Activated naive CD8-positive, alpha-beta T cell (primary cell): ENCODE results near the gene SLC2A3.
"Not testable (repeated sequence)": the region's sequence is repeated elsewhere in the genome, so short reads cannot be mapped to it uniquely, and the experiment has no call there.

Source experiments
- H3K27ac Mint-ChIP-seq: one replicate; pipeline ENCODE4 v1.8.0; 2021; ENCODE audit warnings: mixed read lengths
- H3K27me3 Mint-ChIP-seq: one replicate; pipeline ENCODE4 v1.8.0; 2021; ENCODE audit warnings: mixed read lengths
- H3K36me3 Mint-ChIP-seq: one replicate; pipeline ENCODE4 v1.8.0; 2021; ENCODE audit warnings: mixed read lengths
- H3K4me1 Mint-ChIP-seq: one replicate; pipeline ENCODE4 v1.8.0; 2021; ENCODE audit warnings: low read depth, mixed read lengths
- H3K4me3 Mint-ChIP-seq: one replicate; pipeline ENCODE4 v1.8.0; 2021; ENCODE audit warnings: mild to moderate bottlenecking, mixed read lengths
- H3K9me3 Mint-ChIP-seq: one replicate; pipeline ENCODE4 v1.8.0; 2021; ENCODE audit warnings: low read depth, mixed read lengths

SLC2A3 gene

DNA sequence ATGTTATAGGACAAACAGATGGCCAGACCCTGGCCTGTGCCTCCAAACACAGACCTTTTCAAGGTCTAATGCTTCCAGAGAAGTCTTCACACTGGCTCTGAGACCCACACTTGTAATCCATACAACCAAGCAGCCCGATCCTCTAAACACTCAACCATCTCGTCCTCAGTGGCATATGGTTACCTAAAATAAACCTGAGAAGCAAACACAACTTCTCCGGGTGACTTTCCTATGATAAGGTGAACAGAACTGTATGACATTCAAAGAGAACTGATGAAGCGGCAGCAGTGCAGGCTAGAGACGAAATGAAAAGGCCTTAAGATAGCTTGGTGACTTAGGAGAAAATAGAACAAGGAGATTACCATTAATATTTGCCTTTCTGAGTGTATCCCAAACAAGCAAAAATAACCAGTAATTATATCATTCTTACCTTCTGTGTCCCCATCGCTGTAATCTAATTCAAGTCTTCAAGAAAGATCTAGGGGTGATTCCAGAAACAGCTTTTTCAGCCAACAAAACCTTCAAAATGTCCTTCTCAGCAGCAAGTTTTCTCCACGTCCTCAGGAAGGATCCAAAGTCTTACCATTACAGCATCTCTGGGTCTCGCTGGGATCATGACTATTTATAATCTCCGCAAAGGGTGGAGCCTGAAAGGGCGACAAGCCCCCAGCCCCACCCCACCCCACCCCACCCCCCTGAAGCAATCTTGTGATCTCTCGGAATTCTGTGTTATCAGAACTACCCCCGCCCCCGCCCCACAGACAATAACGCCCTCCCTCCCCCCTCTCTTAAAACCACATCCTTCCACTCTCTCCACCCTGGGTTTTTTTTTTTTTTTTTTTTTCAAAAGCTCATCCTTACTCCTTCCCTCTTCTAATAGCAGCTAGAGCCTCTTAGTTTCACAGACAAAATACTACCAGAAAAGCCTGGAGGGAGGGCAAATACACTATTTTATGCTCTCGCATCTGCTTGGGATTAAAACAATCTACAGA, at the start of gene SLC2A3:
Gene SLC2A3 (minus strand): TSS at position 598 of the 992 bp plus-strand sequence. CDS start 153 bp downstream, at position 445.
- Mint-ChIP-seq H3K36me3 (peaks cover 3% of the 10 kb centered on the region), H3K27ac (no peak within 1 kb of the TSS), H3K4me3 (no peak within 1 kb of the TSS), H3K4me1 (peaks cover 14% of the 10 kb centered on the region), H3K9me3 (no peaks in the 10 kb centered on the region), H3K27me3 (no peaks in the 10 kb centered on the region)

DNA sequence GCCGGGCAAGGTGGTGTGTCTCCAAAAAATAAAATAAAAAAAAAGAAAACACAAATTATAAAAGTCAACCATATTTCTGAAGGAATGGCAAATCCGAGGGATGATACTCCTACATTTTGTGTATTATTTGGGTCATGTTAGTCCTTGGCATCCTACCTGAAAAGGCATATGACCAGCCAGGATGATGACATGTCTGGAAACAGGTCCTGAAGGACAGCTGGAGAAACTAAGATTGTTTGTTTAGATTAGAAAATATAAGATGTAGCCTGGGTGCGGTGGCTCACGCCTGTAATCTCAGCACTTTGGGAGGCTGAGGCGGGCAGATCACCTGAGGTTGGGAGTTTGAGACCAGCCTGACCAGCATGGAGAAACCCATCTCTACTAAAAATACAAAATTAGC, 48.9 kb upstream of the SLC2A3 start:
- Mint-ChIP-seq H3K9me3 (no peaks in the 10 kb centered on the region), H3K4me1 (peaks cover 5% of the 10 kb centered on the region), H3K4me3 (no peak overlapping the region), H3K27me3 (no peaks in the 10 kb centered on the region), H3K36me3 (no peaks in the 10 kb centered on the region), H3K27ac (no peak overlapping the region)

DNA sequence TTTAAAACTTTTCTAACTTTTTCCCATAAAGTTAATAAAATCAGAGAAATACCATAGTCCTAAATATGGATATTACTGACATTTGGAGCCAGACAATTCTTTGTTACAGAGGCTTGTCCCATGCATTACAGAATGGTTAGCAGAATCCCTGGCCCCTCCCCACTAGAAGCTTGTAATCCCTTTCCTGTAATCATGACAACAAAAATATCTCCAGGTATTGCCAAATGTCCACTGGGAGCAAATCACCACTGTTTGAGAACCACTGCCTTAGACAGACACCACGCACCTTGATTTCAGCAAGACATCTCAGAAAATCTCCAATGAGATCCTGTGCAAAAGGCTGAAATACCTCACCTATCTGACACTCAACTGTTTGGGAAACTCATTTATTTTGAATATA, 47.5 kb upstream of the SLC2A3 start:
- H3K27me3 Mint-ChIP-seq, H3K9me3 Mint-ChIP-seq, H3K36me3 Mint-ChIP-seq, H3K4me3 Mint-ChIP-seq, H3K27ac Mint-ChIP-seq, H3K4me1 Mint-ChIP-seq: not testable (repeated sequence)

DNA sequence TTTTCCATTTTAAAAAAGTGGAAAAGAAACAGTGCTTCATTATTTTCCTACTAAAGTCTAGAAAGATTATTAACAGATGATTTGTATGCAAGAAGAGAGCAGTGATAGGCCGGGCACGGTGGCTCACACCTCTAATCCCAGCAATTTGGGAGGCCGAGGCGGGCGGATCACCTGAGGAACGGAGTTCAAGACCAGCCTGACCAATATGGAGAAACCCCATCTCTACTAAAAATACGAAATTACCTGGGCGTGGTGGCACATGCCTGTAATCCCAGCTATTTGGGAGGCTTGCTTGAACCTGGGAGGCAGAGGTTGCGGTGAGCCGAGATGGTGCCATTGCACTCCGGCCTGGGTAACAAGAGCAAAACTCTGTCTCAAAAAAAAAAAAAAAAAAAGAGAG, 47.0 kb upstream of the SLC2A3 start:
- H3K36me3 Mint-ChIP-seq, H3K4me3 Mint-ChIP-seq, H3K9me3 Mint-ChIP-seq, H3K27me3 Mint-ChIP-seq, H3K27ac Mint-ChIP-seq, H3K4me1 Mint-ChIP-seq: not testable (repeated sequence)

DNA sequence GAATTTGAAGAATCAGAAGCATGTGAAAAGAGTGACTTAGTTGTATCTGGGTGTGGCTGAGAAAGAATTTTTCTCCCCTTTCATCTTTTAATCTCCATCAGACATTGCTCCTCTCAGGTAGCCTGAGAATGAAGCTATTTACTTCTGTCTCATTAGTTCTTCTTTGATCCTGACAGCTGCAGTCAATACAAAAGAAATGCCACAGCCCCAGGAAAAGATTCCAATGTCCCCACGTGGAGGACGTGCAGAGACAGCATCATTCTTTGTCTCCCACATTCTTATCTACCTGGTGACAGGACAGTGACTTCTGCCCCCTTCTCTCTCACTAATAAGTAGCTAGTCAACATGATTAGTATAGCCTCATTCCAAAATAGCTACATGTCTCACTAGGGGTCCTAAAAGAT, 46.3 kb upstream of the SLC2A3 start:
- H3K4me1 Mint-ChIP-seq, H3K36me3 Mint-ChIP-seq, H3K4me3 Mint-ChIP-seq, H3K27me3 Mint-ChIP-seq, H3K9me3 Mint-ChIP-seq, H3K27ac Mint-ChIP-seq: not testable (repeated sequence)

DNA sequence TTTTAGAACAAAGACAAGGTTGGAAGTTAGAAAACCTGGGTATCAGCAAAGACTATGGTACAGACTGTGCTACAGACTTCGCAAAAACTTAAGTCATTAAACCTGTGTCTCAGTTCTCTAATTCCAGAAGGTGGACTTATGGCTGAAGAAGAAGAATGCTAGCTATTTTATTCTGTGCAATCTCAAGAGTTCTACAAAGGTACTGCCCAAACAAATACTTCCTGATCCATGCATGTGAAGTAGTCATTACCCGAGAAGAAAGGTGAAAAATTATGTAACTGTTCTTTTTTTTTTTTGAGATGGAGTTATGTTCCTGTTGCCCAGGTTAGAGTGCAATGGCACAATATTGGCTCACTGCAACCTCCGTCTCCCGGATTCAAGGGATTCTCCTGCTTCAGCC, 45.5 kb upstream of the SLC2A3 start:
- no peaks in the 10 kb centered on the region for H3K9me3 Mint-ChIP-seq
- no peaks in the 10 kb centered on the region for H3K36me3 Mint-ChIP-seq
- no peaks in the 10 kb centered on the region for H3K4me1 Mint-ChIP-seq
- H3K4me3 Mint-ChIP-seq = no peak overlapping the region
- H3K27me3 Mint-ChIP-seq = no peaks in the 10 kb centered on the region
- no peak overlapping the region for H3K27ac Mint-ChIP-seq

DNA sequence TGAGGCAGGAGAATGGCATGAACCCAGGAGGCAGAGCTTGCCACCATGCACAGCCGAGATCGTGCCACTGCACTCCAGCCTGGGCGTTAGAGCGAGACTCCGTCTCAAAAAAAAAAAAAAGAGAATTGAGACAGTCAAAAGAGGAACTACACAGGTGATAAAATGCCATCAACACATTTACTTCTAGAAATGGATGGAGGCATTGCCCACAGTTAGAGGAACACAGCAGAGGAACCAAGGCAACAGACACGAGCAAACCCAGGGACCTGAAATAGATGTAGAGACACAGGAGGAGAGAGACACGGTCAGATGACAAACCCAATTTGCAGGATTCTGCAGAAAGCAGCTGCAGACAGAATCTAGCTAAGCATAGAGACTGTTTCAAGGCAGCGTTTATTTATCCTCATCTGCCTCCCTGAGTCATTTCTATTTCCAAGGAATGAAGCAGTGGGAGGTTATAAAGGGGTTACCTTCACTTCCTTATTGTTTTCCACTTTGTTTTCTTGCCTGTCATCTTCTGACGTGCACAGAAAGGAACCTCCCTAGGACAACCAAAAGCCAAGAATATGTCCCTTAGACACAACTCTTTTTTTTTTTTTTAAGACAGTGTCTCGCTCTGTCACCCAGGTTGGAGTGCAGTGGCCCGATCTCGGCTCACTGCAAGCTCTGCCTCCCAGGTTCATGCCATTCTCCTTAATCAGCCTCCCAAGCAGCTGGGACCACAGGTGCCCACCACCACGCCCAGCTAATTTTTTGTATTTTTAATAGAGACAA, 41.6 kb upstream of the SLC2A3 start:
- H3K4me1 Mint-ChIP-seq, H3K9me3 Mint-ChIP-seq, H3K27ac Mint-ChIP-seq, H3K36me3 Mint-ChIP-seq, H3K27me3 Mint-ChIP-seq, H3K4me3 Mint-ChIP-seq: not testable (repeated sequence)

DNA sequence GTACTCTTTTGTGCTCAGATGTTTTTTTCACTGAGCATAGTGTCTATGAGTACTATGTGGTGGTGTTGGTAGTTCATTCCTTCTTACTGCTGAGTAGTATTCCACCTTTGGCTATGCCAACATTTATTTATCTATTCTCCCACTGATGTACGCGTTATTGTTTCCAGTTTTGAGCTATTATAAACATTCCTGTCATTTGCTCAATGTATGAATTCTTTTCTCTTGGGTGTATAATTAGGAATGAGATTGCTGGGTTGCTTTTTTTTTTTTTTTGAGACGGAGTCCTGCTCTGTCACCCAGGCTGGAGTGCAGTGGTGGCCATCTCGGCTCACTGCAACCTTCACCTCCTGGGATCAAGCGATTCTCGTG, 37.5 kb upstream of the SLC2A3 start:
- Mint-ChIP-seq H3K4me3 (peak overlapping the region; percentile 64), H3K27ac (peak overlapping the region; percentile 85), H3K27me3 (no peaks in the 10 kb centered on the region), H3K9me3 (no peaks in the 10 kb centered on the region), H3K36me3 (no peaks in the 10 kb centered on the region), H3K4me1 (peaks cover 28% of the 10 kb centered on the region)

DNA sequence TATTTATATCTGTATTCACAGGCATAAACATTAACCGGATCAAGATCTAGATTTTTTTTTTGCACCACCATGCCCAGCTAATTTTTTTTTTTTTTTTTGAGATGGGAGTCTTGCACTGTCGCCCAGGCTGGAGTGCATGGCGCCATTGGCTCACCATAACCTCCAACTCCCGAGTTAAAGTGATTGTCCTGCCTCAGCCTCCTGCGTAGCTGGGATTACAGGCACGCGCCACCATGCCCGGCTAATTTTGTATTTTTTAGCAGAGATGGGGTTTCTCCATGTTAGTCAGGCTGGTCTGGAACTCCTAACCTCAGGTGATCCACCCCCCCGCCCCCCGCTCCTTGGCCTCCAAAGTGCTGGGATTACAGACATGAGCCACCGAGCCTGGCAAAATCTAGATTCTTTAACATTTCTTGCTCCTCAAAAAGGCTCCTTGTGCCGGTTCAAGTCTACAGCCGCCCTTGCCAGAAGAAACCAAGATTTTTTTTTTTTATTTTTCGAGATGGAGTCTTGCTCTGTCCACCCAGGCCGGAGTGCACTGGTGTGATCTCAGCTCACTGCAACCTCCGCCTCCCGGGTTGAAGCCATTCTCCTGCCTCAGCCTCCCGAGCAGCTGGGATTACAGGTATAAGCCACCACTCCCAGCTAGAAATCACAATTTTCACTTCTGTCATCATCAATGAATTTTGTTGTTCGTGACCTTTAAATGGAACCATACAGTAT, 36.9 kb upstream of the SLC2A3 start:
- Mint-ChIP-seq H3K27ac (peak overlapping the region; percentile 93), H3K4me1 (peaks cover 28% of the 10 kb centered on the region)

DNA sequence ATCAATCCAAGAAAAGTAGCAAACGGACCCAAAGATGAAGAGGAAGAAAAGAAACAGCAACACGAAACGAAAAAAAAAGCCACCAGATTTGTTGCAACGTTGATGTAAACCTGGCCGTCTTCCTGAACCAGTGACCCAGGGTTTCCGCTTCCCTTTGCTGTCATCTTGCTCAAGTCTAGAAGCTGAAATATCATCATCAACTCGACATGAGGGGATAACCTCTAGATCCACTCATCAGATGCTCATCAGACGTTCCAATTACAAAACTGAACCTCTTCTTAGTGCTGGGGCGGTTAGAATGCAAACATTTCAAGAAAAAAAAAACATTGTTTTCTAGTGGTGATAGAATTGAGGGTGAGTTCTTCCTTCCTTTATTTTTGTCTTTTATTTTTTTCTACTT, 36.3 kb upstream of the SLC2A3 start:
- Mint-ChIP-seq H3K27ac (peak overlapping the region; percentile 93), H3K4me3 (peak overlapping the region; percentile 81), H3K4me1 (peaks cover 28% of the 10 kb centered on the region)
- H3K27me3 Mint-ChIP-seq, H3K36me3 Mint-ChIP-seq, H3K9me3 Mint-ChIP-seq: not testable (repeated sequence)

More for the DNA sequence above, 36.9 kb upstream of the SLC2A3 start:
- H3K9me3 Mint-ChIP-seq = no peaks in the 10 kb centered on the region
- peaks cover 2% of the 10 kb centered on the region for H3K36me3 Mint-ChIP-seq
- H3K27me3 Mint-ChIP-seq = no peaks in the 10 kb centered on the region
- H3K4me3 Mint-ChIP-seq = peak overlapping the region; percentile 81

DNA sequence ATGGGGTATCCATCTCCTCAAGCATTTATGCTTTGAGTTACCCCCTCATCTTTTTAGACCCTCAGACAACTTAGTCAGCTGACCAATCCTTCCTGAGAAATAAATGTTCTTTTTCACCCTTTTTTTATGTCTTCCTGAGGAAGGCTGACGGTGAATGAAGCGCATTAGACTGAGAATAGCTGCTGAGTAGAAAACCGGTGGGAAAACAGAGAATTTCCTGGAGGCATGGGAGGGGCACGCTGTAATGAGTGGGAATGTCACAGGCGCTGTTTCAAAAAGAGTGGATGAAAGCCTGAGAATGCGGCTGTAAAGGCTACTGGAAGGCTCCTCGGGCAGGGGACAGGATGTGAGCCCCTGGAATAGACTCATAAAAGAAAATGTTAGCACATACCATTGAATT, 35.8 kb upstream of the SLC2A3 start:
- not testable (repeated sequence) for H3K27me3 Mint-ChIP-seq, H3K36me3 Mint-ChIP-seq, H3K9me3 Mint-ChIP-seq
- H3K4me1 Mint-ChIP-seq = peaks cover 31% of the 10 kb centered on the region
- H3K4me3 Mint-ChIP-seq = peak overlapping the region; percentile 90
- H3K27ac Mint-ChIP-seq = peak overlapping the region; percentile 97

DNA sequence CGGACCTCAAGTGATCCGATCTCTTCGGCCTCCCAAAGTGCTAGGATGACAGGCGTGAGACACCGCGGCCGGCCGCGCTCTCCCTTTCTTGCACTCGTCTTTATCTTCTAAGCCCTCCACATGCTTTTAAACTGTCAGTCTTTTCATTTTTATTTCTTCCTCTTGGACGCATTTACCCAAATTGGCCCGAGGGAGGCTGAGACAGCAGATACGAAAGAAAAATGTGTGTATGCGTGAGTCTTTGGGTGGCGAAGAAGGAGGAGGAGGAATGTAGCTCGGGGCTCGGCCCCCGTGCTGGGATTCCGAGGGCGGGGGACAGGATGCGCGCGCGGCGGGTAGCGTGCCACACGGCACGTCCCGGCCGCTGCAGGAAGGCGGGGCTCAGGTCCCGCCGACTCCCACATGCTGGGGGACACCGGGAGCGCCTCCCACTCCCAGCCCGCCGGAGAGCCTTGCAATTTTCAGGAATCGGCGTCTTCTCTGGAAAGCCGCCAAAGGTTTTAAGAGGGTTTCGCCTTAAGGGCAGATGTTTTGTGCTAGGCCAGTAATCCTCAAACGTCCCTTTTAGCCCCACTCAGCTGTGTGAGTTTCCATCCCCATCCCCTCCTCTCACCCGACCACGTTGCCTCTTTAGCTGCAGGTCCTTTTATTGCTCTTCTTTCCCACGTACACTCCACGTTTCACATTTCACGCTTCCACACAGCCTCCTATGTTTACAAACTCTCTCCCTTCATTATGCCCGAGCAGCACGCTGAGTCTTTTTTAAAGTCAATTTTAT, 34.7 kb upstream of the SLC2A3 start:
- Mint-ChIP-seq H3K36me3 (peaks cover 4% of the 10 kb centered on the region), H3K27me3 (no peaks in the 10 kb centered on the region), H3K9me3 (no peaks in the 10 kb centered on the region), H3K4me1 (peaks cover 31% of the 10 kb centered on the region), H3K4me3 (peak overlapping the region; percentile 90), H3K27ac (peak overlapping the region; percentile 97)

DNA sequence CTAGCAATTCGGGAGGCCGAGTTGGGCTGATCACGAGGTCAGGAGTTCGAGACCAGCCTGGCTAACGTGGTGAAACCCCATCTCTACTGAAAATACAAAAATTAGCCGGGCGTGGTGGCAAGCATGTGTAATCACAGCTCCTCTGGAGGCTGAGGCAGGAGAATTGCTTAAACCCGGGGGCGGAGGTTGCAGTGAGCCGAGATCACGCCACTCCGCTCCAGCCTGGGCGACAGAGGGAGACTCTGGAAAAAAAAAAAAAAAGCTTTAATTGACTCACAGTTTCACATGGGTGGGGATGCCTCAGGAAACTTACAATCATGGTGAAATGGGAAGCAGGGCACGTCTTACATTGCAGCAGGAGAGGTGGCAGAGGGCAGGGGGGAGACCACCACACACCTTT, 30.6 kb upstream of the SLC2A3 start:
- peaks cover 4% of the 10 kb centered on the region for H3K36me3 Mint-ChIP-seq
- no peak overlapping the region for H3K27ac Mint-ChIP-seq
- peaks cover 26% of the 10 kb centered on the region for H3K4me1 Mint-ChIP-seq
- H3K9me3 Mint-ChIP-seq = no peaks in the 10 kb centered on the region
- H3K4me3 Mint-ChIP-seq = no peak overlapping the region
- H3K27me3 Mint-ChIP-seq = no peaks in the 10 kb centered on the region

DNA sequence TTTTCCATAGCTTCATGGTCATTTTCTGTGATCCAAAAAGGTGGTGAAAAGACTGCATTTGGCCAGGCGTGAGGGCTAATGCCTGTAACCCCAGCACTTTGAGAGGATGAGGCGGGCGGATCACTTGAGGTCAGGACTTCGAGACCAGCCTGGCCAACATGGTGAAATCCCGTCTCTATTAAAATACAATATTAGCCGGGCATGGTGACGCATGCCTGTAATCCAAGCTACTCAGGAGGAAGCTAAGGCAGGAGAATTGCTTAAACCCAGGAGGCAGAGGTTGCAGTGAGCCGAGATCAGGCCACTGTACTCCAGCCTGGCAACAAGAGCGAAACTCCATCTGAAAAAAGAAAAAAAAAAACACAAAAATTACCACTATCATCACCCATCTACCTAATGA, 28.7 kb upstream of the SLC2A3 start:
- peak overlapping the region; percentile 58 for H3K27ac Mint-ChIP-seq
- not testable (repeated sequence) for H3K9me3 Mint-ChIP-seq, H3K4me3 Mint-ChIP-seq, H3K36me3 Mint-ChIP-seq, H3K27me3 Mint-ChIP-seq
- H3K4me1 Mint-ChIP-seq = peaks cover 31% of the 10 kb centered on the region
